K562 (cell line): ENCODE results near the gene TPRX2. TPM values are rescaled to one million over a fixed set of nuclear protein-coding genes. Genes with fewer than 3 reads are reported as not detected.
A peak's percentile ranks its signal among the peaks of the same experiment; 100 is the strongest.

Experiments
- ATAC-seq: fragments of 200-7000 bp; cut with Tn5 transposase; 3 replicates; pipeline ENCODE4 v1.9.1; 2020; ENCODE audit warnings: moderate library complexity
- BruUV-seq: library from RNA; stranded (reverse); fragments of 400-500 nt; replicated peaks from 2 replicates; lab custom pipeline; 2021; lab: Mats Ljungman, UMichigan
- CTCF ChIA-PET: fragments of 300-600 bp; formaldehyde crosslinking; extraction: SDS; loops from one replicate; lab custom pipeline; 2021; ENCODE audit warnings: low intra/inter-chr PET ratio; lab: Yijun Ruan, JAX
- POLR2A ChIA-PET: fragments of 300-600, 350-650 bp; sonication (Branson Sonifier 250); formaldehyde crosslinking; extraction: SDS; loops from one replicate; lab custom pipeline; 2021; ENCODE audit warnings: antibody characterized with exemption, inconsistent platforms; lab: Yijun Ruan, JAX
- DNase-seq, 4 experiments: peaks; one replicate each; pipeline versions ENCODE4 v3.0.0 to v3.0.0-alpha.2; 2011 to 2018; ENCODE audit warnings: low spot score in 3 of 4, mixed read lengths in 3 of 4; ENCODE audit errors: extremely low read depth in 1 of 4
- FAIRE-seq: peaks from 2 replicates; lab custom pipeline; 2011; peaks lifted over from hg19 to GRCh38; lab: Jason Lieb, UNC
- H2AFZ ChIP-seq: 2 replicates; pipeline ENCODE4 v1.6.0; 2011; ENCODE audit warnings: low read depth, low read length, control low read depth, inconsistent platforms
- H3K27ac ChIP-seq: fragments of 200-600 bp; 3 replicates; pipeline ENCODE4 v1.8.0; 2011; ENCODE audit warnings: low read depth, mild to moderate bottlenecking, control low read depth, inconsistent platforms, low read length, moderate library complexity, mixed read lengths; ENCODE audit errors: extremely low read depth
- H3K27me3 ChIP-seq, 2 experiments: fragments of 300-600 bp in 1 of 2; 2 replicates in 1 of 2; 3 replicates in 1 of 2; pipeline versions ENCODE4 v1.6.0 to v1.8.0; 2011; ENCODE audit warnings: inconsistent platforms in 2 of 2, low read length in 2 of 2, mild to moderate bottlenecking in 1 of 2, mixed read lengths in 1 of 2, moderate library complexity in 1 of 2; ENCODE audit not compliant: control insufficient read depth in 2 of 2, insufficient read depth in 2 of 2
- H3K36me3 ChIP-seq: fragments of 300-600 bp; 3 replicates; pipeline ENCODE4 v1.8.0; 2011; ENCODE audit warnings: mild to moderate bottlenecking, low read length, inconsistent platforms; ENCODE audit not compliant: control insufficient read depth, insufficient read depth
- H3K4me1 ChIP-seq, 2 experiments: fragments of 200-600 bp in 1 of 2; replicated peaks in 1 of 2; 2 replicates in 1 of 2; 3 replicates in 1 of 2; pipeline versions ENCODE4 v1.5.1 to v1.8.0; 2011; ENCODE audit warnings: inconsistent platforms in 2 of 2, low read length in 2 of 2, mild to moderate bottlenecking in 1 of 2, mixed read lengths in 1 of 2, moderate library complexity in 1 of 2; ENCODE audit not compliant: control insufficient read depth in 2 of 2, insufficient read depth in 2 of 2
- H3K4me2 ChIP-seq: 2 replicates; pipeline ENCODE4 v1.6.1; 2011; ENCODE audit warnings: low read length, control low read depth, inconsistent platforms, mixed read lengths; ENCODE audit not compliant: insufficient read depth
- H3K4me3 ChIP-seq: fragments of 200-600 bp; sonication (generic), shearing (Covaris generic); 2 replicates; pipeline ENCODE4 v1.5.1; 2016; ENCODE audit warnings: control low read depth, inconsistent platforms
- H3K79me2 ChIP-seq: fragments of 200-600 bp; 3 replicates; pipeline ENCODE4 v1.8.0; 2011; ENCODE audit warnings: low read length, inconsistent platforms; ENCODE audit not compliant: control insufficient read depth, insufficient read depth
- H3K9ac ChIP-seq, 2 experiments: 2 replicates each; pipeline versions ENCODE4 v1.6.0 to v1.6.1; 2011; ENCODE audit warnings: low read depth in 2 of 2, low read length in 2 of 2, control low read depth in 1 of 2, inconsistent platforms in 1 of 2, mild to moderate bottlenecking in 1 of 2, mixed read lengths in 1 of 2; ENCODE audit not compliant: insufficient read depth in 1 of 2
- H3K9me1 ChIP-seq: one replicate; pipeline ENCODE4 v1.6.0; 2011; ENCODE audit warnings: inconsistent platforms, mild to moderate bottlenecking, low read length, moderate library complexity; ENCODE audit not compliant: control insufficient read depth, insufficient read depth
- H3K9me3 ChIP-seq: replicated peaks from 2 replicates; pipeline ENCODE4 v1.5.1; 2011; ENCODE audit warnings: low read depth, low read length, inconsistent platforms; ENCODE audit not compliant: control insufficient read depth, insufficient read depth
- H4K20me1 ChIP-seq: replicated peaks from 2 replicates; pipeline ENCODE4 v1.6.1; 2011; ENCODE audit warnings: low read length, inconsistent platforms, mixed read lengths; ENCODE audit not compliant: control insufficient read depth, insufficient read depth
- BMI1 ChIP-seq: fragments of 150-350 bp; IDR thresholded peaks from 2 replicates; pipeline ENCODE4 v1.6.1; 2014; ENCODE audit warnings: low read length
- HDAC8 ChIP-seq: fragments of 450-650 bp; IDR thresholded peaks from 2 replicates; pipeline ENCODE4 v1.6.1; 2016; ENCODE audit warnings: mild to moderate bottlenecking, missing genetic modification characterization, moderate library complexity, missing compliant biosample characterization
- JUNB ChIP-seq: fragments of 450-650 bp; formaldehyde crosslinking; conservative IDR thresholded peaks from 2 replicates; pipeline ENCODE4 v1.4.0; 2020; ENCODE audit warnings: mild to moderate bottlenecking
- NR1H2 ChIP-seq: sonication (generic); formaldehyde crosslinking; IDR thresholded peaks from 2 replicates; pipeline ENCODE4 v1.4.0; 2020; ENCODE audit warnings: mild to moderate bottlenecking, missing genetic modification reagents
- SPI1 ChIP-seq: IDR thresholded peaks from 2 replicates; pipeline ENCODE4 v1.6.1; 2011; ENCODE audit warnings: low read depth, low read length, control low read depth, borderline replicate concordance
- ZNF217 ChIP-seq: sonication (generic); formaldehyde crosslinking; IDR thresholded peaks from 2 replicates; pipeline ENCODE4 v1.8.0; 2022; ENCODE audit warnings: mild to moderate bottlenecking, missing genetic modification reagents
- ZNF24 ChIP-seq: fragments of 450-650 bp; IDR thresholded peaks from 2 replicates; pipeline ENCODE4 v1.6.1; 2016
- ZNF3 ChIP-seq: fragments of 250-450 bp; sonication (Bioruptor Pico); IDR thresholded peaks from 2 replicates; pipeline ENCODE4 v1.5.0; 2021; ENCODE audit warnings: mild to moderate bottlenecking, moderate library complexity
- ZNF707 ChIP-seq: fragments of 250-450 bp; sonication (Bioruptor Pico); conservative IDR thresholded peaks from 2 replicates; pipeline ENCODE4 v1.8.0; 2022; ENCODE audit warnings: inconsistent platforms, mild to moderate bottlenecking, moderate library complexity
- WGBS: fragments of 100-300 bp; shearing (Covaris generic); methylation state at CpG from one replicate; pipeline ENCODE4 v1.1.6; 2016; ENCODE audit warnings: low coverage, mixed read lengths; ENCODE audit not compliant: insufficient coverage; ENCODE audit errors: missing lambda C conversion rate; 5-methylcytosine and 5-hydroxymethylcytosine counted together
- in situ Hi-C: fragments of 300-500 bp; cut with MboI; formaldehyde crosslinking; loops from 4 replicates; pipeline ENCODE4 v1.15.0; 2018; ENCODE audit warnings: inconsistent platforms, mixed read lengths
- intact Hi-C: fragments of 100-400 bp; cut with micrococcal nuclease; formaldehyde crosslinking; loops from 2 replicates; pipeline ENCODE4 v1.14.2; 2022
- polyA plus RNA-seq, 8 experiments: library from polyadenylated mRNA; depleted of rRNA in 4 of 8; stranded (reverse) in 5 of 8; unstranded in 3 of 8; fragments of >200 nt; fragmentation: Nextera tagmentation in 2 of 8; fragmentation: Illumina TruSeq in 1 of 8; extraction: Ambion mirVana in 2 of 8; extraction: Trizol in 1 of 8; gene quantifications; 2 replicates each; pipeline versions ENCODE4 v1.2.1 to v1.2.3, GENCODE V29; 2011 to 2014; ENCODE audit warnings: inconsistent platforms in 1 of 8, missing spikeins in 1 of 8
- total RNA-seq, 7 experiments: library from RNA; depleted of rRNA in 6 of 7; stranded (reverse); fragments of >200 nt in 6 of 7; fragmentation: Illumina TruSeq in 2 of 7; extraction: Trizol in 2 of 7; gene quantifications; 2 replicates each; pipeline versions ENCODE4 v1.2.1 to v1.2.3, GENCODE V29; 2011 to 2021; ENCODE audit warnings: low replicate concordance in 1 of 7
- TF ChIP-seq, protein P1 (sequence below): fragments of 200-800 bp; sonication (Bioruptor generic); IDR thresholded peaks from 2 replicates; pipeline ENCODE4 v1.6.1; 2016; ENCODE audit warnings: missing genetic modification characterization, missing compliant biosample characterization
- TF ChIP-seq, protein P2 (sequence below): fragments of 250-450 bp; sonication (Bioruptor Pico); IDR thresholded peaks from 2 replicates; pipeline ENCODE4 v1.8.0; 2022; ENCODE audit warnings: inconsistent platforms, mild to moderate bottlenecking, moderate library complexity, borderline replicate concordance
- TF ChIP-seq, protein P3 (sequence below): fragments of 250-450 bp; sonication (Bioruptor Pico); IDR thresholded peaks from 2 replicates; pipeline ENCODE4 v1.8.0; 2022; ENCODE audit warnings: inconsistent platforms

The TPRX2 gene
- total and polyA plus RNA-seq, 9 of the 15 experiments (the other 6 are each of a cell fraction or from before 2014, with no cell fraction given), result not detected

DNA sequence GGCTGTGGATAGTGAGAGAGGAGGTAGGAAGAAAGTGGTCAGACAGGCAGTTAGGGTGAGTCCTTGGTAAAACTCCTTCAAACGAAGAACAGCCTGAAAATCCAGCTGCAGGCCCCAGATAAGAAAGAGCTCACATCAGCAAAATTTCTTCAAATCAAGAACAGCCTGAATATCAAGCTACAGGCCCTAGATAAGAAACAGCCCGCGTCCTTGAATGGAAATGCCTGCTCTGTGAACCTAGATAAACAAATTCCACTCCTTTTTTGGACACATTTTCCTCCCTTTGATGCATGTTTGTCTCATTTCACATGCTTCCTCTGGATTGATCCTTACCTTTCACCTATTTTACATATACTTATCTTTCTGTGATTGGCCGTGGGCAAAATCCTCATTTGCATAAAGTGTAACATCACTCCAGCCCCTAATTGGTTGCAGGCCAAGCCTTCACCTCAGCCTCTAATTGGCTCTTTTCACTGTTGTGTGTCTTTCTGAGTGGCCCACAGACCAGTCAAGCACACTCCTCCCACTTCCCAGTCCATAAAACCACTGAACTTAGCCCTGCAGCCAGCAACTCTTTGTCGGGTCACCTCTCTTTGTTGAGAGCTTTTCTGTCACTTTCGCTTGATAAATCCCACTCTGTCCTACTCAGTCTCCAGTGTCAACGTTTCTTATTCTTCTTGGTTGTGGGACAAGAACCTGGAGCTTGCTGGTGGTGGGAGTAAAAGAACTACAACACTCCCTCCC lies 33.1 kb downstream of the TPRX2 start:
- no peaks in the 10 kb centered on the region for H3K79me2 ChIP-seq
- peak; percentile 98 for ATAC-seq
- H3K4me2 ChIP-seq, result peak overlapping the region; percentile 53
- ChIA-PET POLR2A (interaction anchor here (0.5 to 2.2 kb wide), 7 partner anchors 8 to 403 kb away, joined by 3 to 10 read pairs (median 3); no protein-coding TSS in a partner anchor), CTCF (no interaction called here)
- H4K20me1 ChIP-seq, result no peaks in the 10 kb centered on the region
- H3K4me1 ChIP-seq, result peaks cover 12 to 18% of the 10 kb centered on the region in 2 experiments
- H3K27me3 ChIP-seq, result no peaks in the 10 kb centered on the region; a peak in 1 of 5 replicates
- no peak overlapping the region for H3K4me3 ChIP-seq
- no TSS peak for BruUV-seq
- 3% methylated on average over 7 of the region's 7 CpGs for WGBS
- intact Hi-C loops, result loop anchor here (2.0 kb wide), 1 partner anchor 23 kb away; no protein-coding TSS in a partner anchor
- H3K9me1 ChIP-seq, result no peaks in the 10 kb centered on the region
- peak; percentile 78 to 92 (median 81) for DNase-seq
- peak; percentile 92 for FAIRE-seq
- in situ Hi-C loops, result no loop called here
- peak overlapping the region; percentile 82 for H3K27ac ChIP-seq
- peak overlapping the region in 1 of 2 experiments; percentile 49; a peak in 2 of 4 replicates for H3K9ac ChIP-seq
- H2AFZ ChIP-seq, result peak overlapping the region; percentile 73
- H3K36me3 ChIP-seq, result no peaks in the 10 kb centered on the region
- H3K9me3 ChIP-seq, result no peaks in the 10 kb centered on the region
- TF ChIP-seq, protein P1, sequence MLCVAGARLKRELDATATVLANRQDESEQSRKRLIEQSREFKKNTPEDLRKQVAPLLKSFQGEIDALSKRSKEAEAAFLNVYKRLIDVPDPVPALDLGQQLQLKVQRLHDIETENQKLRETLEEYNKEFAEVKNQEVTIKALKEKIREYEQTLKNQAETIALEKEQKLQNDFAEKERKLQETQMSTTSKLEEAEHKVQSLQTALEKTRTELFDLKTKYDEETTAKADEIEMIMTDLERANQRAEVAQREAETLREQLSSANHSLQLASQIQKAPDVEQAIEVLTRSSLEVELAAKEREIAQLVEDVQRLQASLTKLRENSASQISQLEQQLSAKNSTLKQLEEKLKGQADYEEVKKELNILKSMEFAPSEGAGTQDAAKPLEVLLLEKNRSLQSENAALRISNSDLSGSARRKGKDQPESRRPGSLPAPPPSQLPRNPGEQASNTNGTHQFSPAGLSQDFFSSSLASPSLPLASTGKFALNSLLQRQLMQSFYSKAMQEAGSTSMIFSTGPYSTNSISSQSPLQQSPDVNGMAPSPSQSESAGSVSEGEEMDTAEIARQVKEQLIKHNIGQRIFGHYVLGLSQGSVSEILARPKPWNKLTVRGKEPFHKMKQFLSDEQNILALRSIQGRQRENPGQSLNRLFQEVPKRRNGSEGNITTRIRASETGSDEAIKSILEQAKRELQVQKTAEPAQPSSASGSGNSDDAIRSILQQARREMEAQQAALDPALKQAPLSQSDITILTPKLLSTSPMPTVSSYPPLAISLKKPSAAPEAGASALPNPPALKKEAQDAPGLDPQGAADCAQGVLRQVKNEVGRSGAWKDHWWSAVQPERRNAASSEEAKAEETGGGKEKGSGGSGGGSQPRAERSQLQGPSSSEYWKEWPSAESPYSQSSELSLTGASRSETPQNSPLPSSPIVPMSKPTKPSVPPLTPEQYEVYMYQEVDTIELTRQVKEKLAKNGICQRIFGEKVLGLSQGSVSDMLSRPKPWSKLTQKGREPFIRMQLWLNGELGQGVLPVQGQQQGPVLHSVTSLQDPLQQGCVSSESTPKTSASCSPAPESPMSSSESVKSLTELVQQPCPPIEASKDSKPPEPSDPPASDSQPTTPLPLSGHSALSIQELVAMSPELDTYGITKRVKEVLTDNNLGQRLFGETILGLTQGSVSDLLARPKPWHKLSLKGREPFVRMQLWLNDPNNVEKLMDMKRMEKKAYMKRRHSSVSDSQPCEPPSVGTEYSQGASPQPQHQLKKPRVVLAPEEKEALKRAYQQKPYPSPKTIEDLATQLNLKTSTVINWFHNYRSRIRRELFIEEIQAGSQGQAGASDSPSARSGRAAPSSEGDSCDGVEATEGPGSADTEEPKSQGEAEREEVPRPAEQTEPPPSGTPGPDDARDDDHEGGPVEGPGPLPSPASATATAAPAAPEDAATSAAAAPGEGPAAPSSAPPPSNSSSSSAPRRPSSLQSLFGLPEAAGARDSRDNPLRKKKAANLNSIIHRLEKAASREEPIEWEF (CRISPR knock-in tag), result peak; percentile 97
- TF ChIP-seq BMI1, result no peak
- TF ChIP-seq ZNF707 (CRISPR knock-in tag), result no peak
- TF ChIP-seq ZNF24, result peak; percentile 73
- TF ChIP-seq, protein P2, sequence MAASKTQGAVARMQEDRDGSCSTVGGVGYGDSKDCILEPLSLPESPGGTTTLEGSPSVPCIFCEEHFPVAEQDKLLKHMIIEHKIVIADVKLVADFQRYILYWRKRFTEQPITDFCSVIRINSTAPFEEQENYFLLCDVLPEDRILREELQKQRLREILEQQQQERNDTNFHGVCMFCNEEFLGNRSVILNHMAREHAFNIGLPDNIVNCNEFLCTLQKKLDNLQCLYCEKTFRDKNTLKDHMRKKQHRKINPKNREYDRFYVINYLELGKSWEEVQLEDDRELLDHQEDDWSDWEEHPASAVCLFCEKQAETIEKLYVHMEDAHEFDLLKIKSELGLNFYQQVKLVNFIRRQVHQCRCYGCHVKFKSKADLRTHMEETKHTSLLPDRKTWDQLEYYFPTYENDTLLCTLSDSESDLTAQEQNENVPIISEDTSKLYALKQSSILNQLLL (CRISPR knock-in tag), result no peak
- no peak for TF ChIP-seq ZNF217
- TF ChIP-seq JUNB (CRISPR knock-in tag), result no peak
- 0 out of 2 replicates have a peak, but pooled peaks have one; percentile 13 for TF ChIP-seq HDAC8 (tag)
- TF ChIP-seq, protein P3, sequence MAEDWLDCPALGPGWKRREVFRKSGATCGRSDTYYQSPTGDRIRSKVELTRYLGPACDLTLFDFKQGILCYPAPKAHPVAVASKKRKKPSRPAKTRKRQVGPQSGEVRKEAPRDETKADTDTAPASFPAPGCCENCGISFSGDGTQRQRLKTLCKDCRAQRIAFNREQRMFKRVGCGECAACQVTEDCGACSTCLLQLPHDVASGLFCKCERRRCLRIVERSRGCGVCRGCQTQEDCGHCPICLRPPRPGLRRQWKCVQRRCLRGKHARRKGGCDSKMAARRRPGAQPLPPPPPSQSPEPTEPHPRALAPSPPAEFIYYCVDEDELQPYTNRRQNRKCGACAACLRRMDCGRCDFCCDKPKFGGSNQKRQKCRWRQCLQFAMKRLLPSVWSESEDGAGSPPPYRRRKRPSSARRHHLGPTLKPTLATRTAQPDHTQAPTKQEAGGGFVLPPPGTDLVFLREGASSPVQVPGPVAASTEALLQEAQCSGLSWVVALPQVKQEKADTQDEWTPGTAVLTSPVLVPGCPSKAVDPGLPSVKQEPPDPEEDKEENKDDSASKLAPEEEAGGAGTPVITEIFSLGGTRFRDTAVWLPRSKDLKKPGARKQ, result no peak
- no peak for TF ChIP-seq SPI1
- no peak for TF ChIP-seq NR1H2
- no peak for TF ChIP-seq ZNF3 (CRISPR knock-in tag)
